Mesenchymal stem cell (in vitro differentiated cells and primary cell): ENCODE data around the gene NCCRP1.
"Not testable (repeated sequence)": the region's sequence is repeated elsewhere in the genome, so short reads cannot be mapped to it uniquely, and the experiment has no call there.

ENCODE experiments used
- DNase-seq: peaks from one replicate; pipeline ENCODE4 v3.0.0-alpha.2; 2013
- H2AFZ ChIP-seq: one replicate; pipeline ENCODE4 v1.6.1; 2013; ENCODE audit warnings: low read depth, mild to moderate bottlenecking, control low read depth, inconsistent platforms, low read length, moderate library complexity
- H2AK5ac ChIP-seq: 2 replicates; pipeline ENCODE4 v1.6.1; 2013; ENCODE audit warnings: low read length, moderate library complexity, mild to moderate bottlenecking, inconsistent platforms; ENCODE audit not compliant: severe bottlenecking
- H2BK120ac ChIP-seq: one replicate; pipeline ENCODE4 v1.6.1; 2013; ENCODE audit warnings: low read depth, mild to moderate bottlenecking, inconsistent platforms, low read length, moderate library complexity
- H2BK12ac ChIP-seq, 2 experiments: one replicate each; pipeline ENCODE4 v1.6.1; 2013; ENCODE audit warnings: inconsistent platforms in 2 of 2, low read length in 2 of 2, mild to moderate bottlenecking in 2 of 2, moderate library complexity in 2 of 2, control low read depth in 1 of 2
- H2BK15ac ChIP-seq: one replicate; pipeline ENCODE4 v1.6.1; 2013; ENCODE audit warnings: mild to moderate bottlenecking, low read depth, inconsistent platforms; ENCODE audit not compliant: poor library complexity, severe bottlenecking
- H2BK5ac ChIP-seq: 2 replicates; pipeline ENCODE4 v1.6.1; 2013; ENCODE audit warnings: low read depth, mild to moderate bottlenecking, low read length, control low read depth, inconsistent platforms; ENCODE audit not compliant: poor library complexity, severe bottlenecking
- H3K14ac ChIP-seq, 2 experiments: one replicate each; pipeline ENCODE4 v1.6.1; 2013; ENCODE audit warnings: inconsistent platforms in 2 of 2, low read length in 2 of 2, control low read depth in 1 of 2, mild to moderate bottlenecking in 1 of 2, moderate library complexity in 1 of 2
- H3K18ac ChIP-seq, 2 experiments: one replicate each; pipeline ENCODE4 v1.6.1; 2013; ENCODE audit warnings: inconsistent platforms in 2 of 2, low read length in 2 of 2, control low read depth in 1 of 2, low read depth in 1 of 2, mild to moderate bottlenecking in 1 of 2
- H3K23ac ChIP-seq, 2 experiments: one replicate each; pipeline ENCODE4 v1.6.1; 2013; ENCODE audit warnings: inconsistent platforms in 2 of 2, low read length in 2 of 2, mild to moderate bottlenecking in 2 of 2, moderate library complexity in 2 of 2, control low read depth in 1 of 2
- H3K27ac ChIP-seq: 2 replicates; pipeline ENCODE4 v1.5.1; 2013; ENCODE audit warnings: mild to moderate bottlenecking, moderate library complexity, low read length, control low read depth, inconsistent platforms; ENCODE audit not compliant: poor library complexity, severe bottlenecking
- H3K27me3 ChIP-seq, 2 experiments: 2 replicates each; pipeline versions ENCODE4 v1.6.1 to v1.7.0; 2013; ENCODE audit warnings: low read length in 2 of 2, mild to moderate bottlenecking in 2 of 2, moderate library complexity in 2 of 2, control low read depth in 1 of 2, inconsistent platforms in 1 of 2; ENCODE audit not compliant: control insufficient read depth in 1 of 2, insufficient read depth in 1 of 2
- H3K36me3 ChIP-seq, 2 experiments: 2 replicates each; pipeline versions ENCODE4 v1.6.1 to v1.7.0; 2013; ENCODE audit warnings: low read length in 2 of 2, control low read depth in 1 of 2, inconsistent platforms in 1 of 2, low read depth in 1 of 2, mild to moderate bottlenecking in 1 of 2; ENCODE audit not compliant: insufficient read depth in 2 of 2, control insufficient read depth in 1 of 2
- H3K4ac ChIP-seq, 2 experiments: one replicate each; pipeline ENCODE4 v1.6.1; 2013; ENCODE audit warnings: inconsistent platforms in 2 of 2, low read length in 2 of 2, mild to moderate bottlenecking in 2 of 2, moderate library complexity in 2 of 2, control low read depth in 1 of 2, low read depth in 1 of 2
- H3K4me1 ChIP-seq: 2 replicates; pipeline ENCODE4 v1.6.1; 2013; ENCODE audit warnings: low read depth, low read length, control low read depth; ENCODE audit not compliant: control insufficient read depth, insufficient read depth
- H3K4me2 ChIP-seq: 2 replicates; pipeline ENCODE4 v1.6.1; 2013; ENCODE audit warnings: low read length, mild to moderate bottlenecking, inconsistent platforms; ENCODE audit not compliant: poor library complexity, severe bottlenecking
- H3K4me3 ChIP-seq, 2 experiments: 2 replicates each; pipeline versions ENCODE4 v1.5.1 to v1.7.0; 2013; ENCODE audit warnings: low read length in 2 of 2, mild to moderate bottlenecking in 2 of 2, control low read depth in 1 of 2, low read depth in 1 of 2; ENCODE audit not compliant: insufficient read depth in 1 of 2
- H3K79me1 ChIP-seq: replicated peaks from 2 replicates; pipeline ENCODE4 v1.6.1; 2013; ENCODE audit warnings: mild to moderate bottlenecking, control low read depth, low read length, inconsistent platforms; ENCODE audit not compliant: poor library complexity, severe bottlenecking
- H3K9ac ChIP-seq: 2 replicates; pipeline ENCODE4 v1.7.0; 2013; ENCODE audit warnings: mild to moderate bottlenecking, low read length, moderate library complexity
- H3K9me3 ChIP-seq: 2 replicates; pipeline ENCODE4 v1.7.0; 2013; ENCODE audit warnings: mild to moderate bottlenecking, low read length; ENCODE audit not compliant: control insufficient read depth
- H4K8ac ChIP-seq: one replicate; pipeline ENCODE4 v1.6.1; 2013; ENCODE audit warnings: inconsistent platforms, mild to moderate bottlenecking, low read length, moderate library complexity
- H4K91ac ChIP-seq: one replicate; pipeline ENCODE4 v1.6.1; 2013; ENCODE audit warnings: mild to moderate bottlenecking, low read length, inconsistent platforms
- WGBS: methylation state at CpG from one replicate; pipeline ENCODE4 v1.1.7; 2013; ENCODE audit warnings: mixed read lengths; 5-methylcytosine and 5-hydroxymethylcytosine counted together

The NCCRP1 gene

DNA sequence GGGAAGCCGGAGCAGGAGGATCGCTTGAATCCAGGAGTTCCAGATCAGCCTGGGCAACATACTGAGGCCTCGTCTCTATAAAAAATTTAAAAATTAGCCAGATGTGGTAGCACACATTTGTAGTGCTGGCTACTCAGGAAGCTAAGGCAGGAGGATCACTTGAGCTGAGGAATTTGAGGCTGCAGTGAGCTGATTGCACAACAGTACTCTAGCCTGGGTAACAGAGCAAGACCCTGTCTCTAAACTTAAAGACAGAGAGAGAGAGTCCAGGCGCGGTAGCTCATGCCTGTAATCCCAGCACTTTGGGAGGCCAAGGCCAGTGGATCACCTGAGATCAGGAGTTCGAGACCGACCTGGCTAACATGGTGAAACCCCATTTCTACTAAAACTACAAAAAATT is 43.7 kb downstream of the NCCRP1 start:
- H3K36me3 ChIP-seq, result no peaks in the 10 kb centered on the region
- no peak overlapping the region for H2BK120ac ChIP-seq
- peaks cover 36 to 54% of the 10 kb centered on the region in 2 experiments for H3K27me3 ChIP-seq
- H3K9me3 ChIP-seq, result no peaks in the 10 kb centered on the region
- H3K27ac ChIP-seq, result no peak overlapping the region
- DNase-seq, result no peak
- H2AFZ ChIP-seq, result no peak overlapping the region
- 93% methylated on average over 7 of the region's 7 CpGs for WGBS
- no peak overlapping the region for H3K18ac ChIP-seq
- no peak overlapping the region for H3K23ac ChIP-seq
- H3K9ac ChIP-seq, result no peak overlapping the region
- no peak overlapping the region for H2BK15ac ChIP-seq
- no peak overlapping the region for H2BK5ac ChIP-seq
- H3K14ac ChIP-seq, result no peak overlapping the region
- no peak overlapping the region for H3K4me2 ChIP-seq
- H3K4me3 ChIP-seq, result no peak overlapping the region
- no peak overlapping the region for H3K4ac ChIP-seq
- peaks cover 3% of the 10 kb centered on the region for H3K4me1 ChIP-seq
- H4K91ac ChIP-seq, result no peak overlapping the region
- no peak overlapping the region for H2AK5ac ChIP-seq
- no peaks in the 10 kb centered on the region for H3K79me1 ChIP-seq
- no peak overlapping the region for H2BK12ac ChIP-seq
- H4K8ac ChIP-seq, result no peak overlapping the region

DNA sequence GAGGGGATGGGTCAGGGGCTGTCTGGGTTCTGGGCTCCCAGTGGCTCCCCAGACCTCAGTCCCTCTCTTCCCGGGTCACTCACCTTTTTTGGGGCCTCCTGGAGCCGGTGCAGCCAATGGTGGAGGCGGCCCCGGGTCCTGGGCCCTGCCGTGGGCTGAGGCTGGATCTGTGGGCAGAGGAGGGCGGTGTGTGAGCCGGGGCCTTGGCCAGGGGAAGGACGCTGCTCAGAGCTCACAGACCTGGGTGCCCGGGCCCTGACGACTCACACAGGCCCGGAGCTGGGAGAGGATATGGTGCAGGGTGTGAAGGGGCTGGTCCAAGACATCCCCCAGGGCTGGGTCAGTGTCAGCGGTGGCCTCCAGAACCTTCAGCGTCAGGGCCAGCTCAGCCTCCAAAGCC is 47.0 kb downstream of the NCCRP1 start:
- not testable (repeated sequence) for H3K14ac ChIP-seq, H3K4me3 ChIP-seq, DNase-seq, H3K4me2 ChIP-seq, H2BK15ac ChIP-seq, H4K8ac ChIP-seq, H4K91ac ChIP-seq, H3K18ac ChIP-seq, H2AK5ac ChIP-seq, H2BK12ac ChIP-seq, H3K27ac ChIP-seq, H2AFZ ChIP-seq, H2BK120ac ChIP-seq, H2BK5ac ChIP-seq, H3K79me1 ChIP-seq, H3K23ac ChIP-seq, H3K36me3 ChIP-seq, H3K4ac ChIP-seq, H3K9me3 ChIP-seq, H3K9ac ChIP-seq
- H3K27me3 ChIP-seq, result peaks cover 33 to 53% of the 10 kb centered on the region in 2 experiments
- H3K4me1 ChIP-seq, result peaks cover 10% of the 10 kb centered on the region
- 75% methylated on average over 12 of the region's 13 CpGs for WGBS

DNA sequence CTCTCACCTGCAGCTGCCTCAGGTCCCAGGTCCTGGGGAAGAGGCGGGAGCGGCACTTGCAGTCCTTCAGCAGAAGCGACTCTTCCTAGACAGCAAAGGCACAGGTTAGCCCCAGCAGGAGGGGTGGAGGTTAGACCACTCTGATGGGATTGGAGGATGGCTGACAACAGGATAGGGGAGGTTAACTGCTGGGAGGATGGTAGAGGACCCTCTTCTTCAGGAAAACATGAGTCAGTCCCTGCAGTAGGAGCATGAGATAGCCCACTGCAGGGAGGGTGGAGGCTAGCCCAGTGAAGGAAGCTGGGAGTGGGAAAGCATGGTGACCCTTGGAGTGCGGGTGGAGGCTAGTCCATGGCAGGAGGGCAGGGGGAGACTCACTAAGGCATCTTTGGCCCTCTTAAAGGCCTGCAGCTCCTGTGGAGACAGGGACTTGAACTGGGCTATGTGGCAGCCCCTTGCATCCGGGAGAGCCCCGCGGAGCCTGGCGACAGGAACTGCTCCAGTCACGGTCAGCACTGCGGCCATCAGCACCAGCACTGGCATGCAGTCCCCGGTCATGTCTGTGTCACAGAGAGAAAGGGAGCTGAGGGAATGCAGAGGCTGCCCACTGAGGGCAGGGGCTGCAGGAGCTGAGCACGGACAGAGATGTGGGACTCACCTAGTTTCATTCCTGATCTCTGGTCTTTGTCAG is 47.8 kb downstream of the NCCRP1 start, which contains the start of gene IFNL3:
Gene IFNL3 (minus strand): TSS at position 597 of the 691 bp plus-strand sequence. CDS start 39 bp downstream, at position 558.
- H3K27ac ChIP-seq, H3K9ac ChIP-seq, H2BK120ac ChIP-seq, H2BK15ac ChIP-seq, H3K4me2 ChIP-seq, H3K23ac ChIP-seq, H3K14ac ChIP-seq, DNase-seq, H3K9me3 ChIP-seq, H4K91ac ChIP-seq, H2AK5ac ChIP-seq, H2BK5ac ChIP-seq, H2AFZ ChIP-seq, H4K8ac ChIP-seq, H3K4ac ChIP-seq, H3K79me1 ChIP-seq, H3K36me3 ChIP-seq, H3K18ac ChIP-seq, H2BK12ac ChIP-seq, H3K4me3 ChIP-seq: not testable (repeated sequence)
- peaks cover 10% of the 10 kb centered on the region for H3K4me1 ChIP-seq
- H3K27me3 ChIP-seq, result peaks cover 35 to 54% of the 10 kb centered on the region in 2 experiments
- WGBS, result 57% methylated on average over 2 of the region's 12 CpGs

DNA sequence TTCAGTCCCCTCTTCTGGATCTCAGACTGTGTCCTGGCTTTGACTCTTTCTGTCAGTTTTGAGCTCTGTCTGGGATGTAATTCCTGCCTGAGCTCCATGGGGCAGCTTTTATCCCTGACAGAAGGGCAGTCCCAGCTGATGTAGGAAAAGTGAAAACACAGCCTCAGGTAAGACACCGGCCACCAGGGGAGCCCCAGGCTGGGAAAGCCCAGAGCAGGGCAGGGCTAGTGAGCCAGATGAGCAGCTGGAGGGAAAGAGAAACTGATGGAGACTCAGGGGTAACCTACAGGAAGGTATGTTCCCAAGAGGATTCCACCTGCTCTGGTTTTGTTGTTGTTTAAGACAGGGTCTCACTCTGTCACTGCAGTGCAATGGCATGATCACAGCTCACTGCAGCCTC is 48.4 kb downstream of the NCCRP1 start:
- not testable (repeated sequence) for H4K91ac ChIP-seq, H2BK12ac ChIP-seq, H3K36me3 ChIP-seq, H2AK5ac ChIP-seq, DNase-seq, H3K23ac ChIP-seq, H2BK15ac ChIP-seq, H3K18ac ChIP-seq, H2BK5ac ChIP-seq, H3K9me3 ChIP-seq, H2AFZ ChIP-seq, H3K4me2 ChIP-seq, H3K14ac ChIP-seq, H3K4me3 ChIP-seq, H4K8ac ChIP-seq, H3K9ac ChIP-seq, H3K4ac ChIP-seq, H3K27ac ChIP-seq, H2BK120ac ChIP-seq, H3K79me1 ChIP-seq
- no CpG with 5 or more reads among the region's 1 CpG for WGBS
- Histone ChIP-seq H3K27me3 (peaks cover 39 to 53% of the 10 kb centered on the region in 2 experiments), H3K4me1 (peaks cover 10% of the 10 kb centered on the region)
